Gastroesophageal sphincter (tissue), 4 donors: ENCODE data around the gene EHBP1L1. TPM values are rescaled to one million over a fixed set of nuclear protein-coding genes. Genes with fewer than 3 reads are reported as not detected.
A peak's percentile ranks its signal among the peaks of the same experiment; 100 is the strongest.

Source experiments
- ATAC-seq: fragments of 150-250 bp; one replicate; pipeline ENCODE4 v1.9.1; 2016; ENCODE audit warnings: mild to moderate bottlenecking, moderate library complexity
- H3K27ac ChIP-seq, 4 donors: fragments of 200-600 bp; sonication (generic) in 3 of 4; 1 replicate in 3 of 4; 2 replicates in 1 of 4; pipeline ENCODE4 v1.5.1; 2016 to 2019
- H3K27me3 ChIP-seq: fragments of 200-600 bp; sonication (generic); one replicate; pipeline ENCODE4 v1.5.1; 2019
- H3K36me3 ChIP-seq, 2 donors: fragments of 200-600 bp; sonication (generic); one replicate each; pipeline ENCODE4 v1.5.1; 2019; ENCODE audit warnings: control low read depth in 1 of 2
- H3K4me1 ChIP-seq, 3 donors: fragments of 200-600 bp; sonication (generic); 1 replicate in 2 of 3; 2 replicates in 1 of 3; pipeline ENCODE4 v1.5.1; 2016 to 2019; ENCODE audit warnings: control low read depth in 2 of 3
- H3K4me3 ChIP-seq, 2 donors: fragments of 200-600 bp; sonication (generic); one replicate each; pipeline ENCODE4 v1.5.1; 2019; ENCODE audit warnings: mild to moderate bottlenecking in 1 of 2, moderate library complexity in 1 of 2
- H3K9me3 ChIP-seq, 3 donors: fragments of 200-600 bp; sonication (generic); one replicate each; pipeline ENCODE4 v1.5.1; 2017 to 2019; ENCODE audit warnings: control low read depth in 2 of 3
- CTCF ChIP-seq, 4 experiments: fragments of 200-600 bp in 2 of 4; fragments of 450-650 bp in 2 of 4; sonication (generic) in 1 of 4; IDR thresholded peaks; one replicate each; pipeline ENCODE4 v1.5.1; 2017 to 2019; ENCODE audit warnings: antibody characterized with exemption in 4 of 4, mild to moderate bottlenecking in 2 of 4, moderate library complexity in 2 of 4
- EP300 ChIP-seq: sonication (generic); formaldehyde crosslinking; IDR thresholded peaks from one replicate; pipeline ENCODE4 v1.6.1; 2017; ENCODE audit warnings: antibody characterized with exemption, mild to moderate bottlenecking
- POLR2A ChIP-seq, 2 donors: fragments of 450-650 bp; IDR thresholded peaks; one replicate each; pipeline ENCODE4 v1.6.1; 2017; ENCODE audit warnings: antibody characterized with exemption in 2 of 2, mild to moderate bottlenecking in 2 of 2, moderate library complexity in 1 of 2
- POLR2AphosphoS5 ChIP-seq: sonication (generic); formaldehyde crosslinking; IDR thresholded peaks from one replicate; pipeline ENCODE4 v1.6.1; 2017; ENCODE audit warnings: antibody characterized with exemption
- WGBS, 2 donors: methylation state at CpG; one replicate each; pipeline ENCODE4 v1.1.5; 2018; ENCODE audit warnings: low coverage in 1 of 2; 5-methylcytosine and 5-hydroxymethylcytosine counted together
- total RNA-seq, 4 donors: library from RNA; depleted of rRNA; stranded (reverse); fragments of >200 nt; gene quantifications; one replicate each; pipeline ENCODE4 v1.1.0, GENCODE V29; 2016

The EHBP1L1 gene
- total RNA-seq, 4 donors from 2014 or later = 172 to 329 (median 202) TPM

GRCh38 chr11:65565624-65566453 lies 10.0 kb upstream of the EHBP1L1 start:
- ATAC-seq = no peak
- H3K27ac ChIP-seq = peak overlapping the region in 3 of 4 donors; percentile 32 to 98 (median 64)
- no peaks in the 10 kb centered on the region for H3K36me3 ChIP-seq
- no peaks in the 10 kb centered on the region for H3K27me3 ChIP-seq
- no peak overlapping the region for H3K4me3 ChIP-seq
- no peaks in the 10 kb centered on the region for H3K9me3 ChIP-seq
- TF ChIP-seq POLR2A (IDR thresholded peaks at IDR 0.05) (no peak), POLR2AphosphoS5 (no peak), CTCF (IDR thresholded peaks at IDR 0.05) (no peak), EP300 (no peak)
- WGBS, 2 donors = 66 to 76% methylated on average over 5 of the region's 7 CpGs
- peaks cover 0 to 53% (median 17%) of the 10 kb centered on the region in 3 donors for H3K4me1 ChIP-seq

GRCh38 chr11:65569164-65569972 lies 6.5 kb upstream of the EHBP1L1 start:
- ATAC-seq = peak; percentile 6

GRCh38 chr11:65569973-65570918 lies 5.6 kb upstream of the EHBP1L1 start, which contains the start of gene ZNRD2:
ZNRD2 (plus strand) TSS chr11:65570477; CDS start chr11:65570492, 15 bp downstream.
- Histone ChIP-seq H3K36me3 (no peaks in the 10 kb centered on the region), H3K9me3 (no peaks in the 10 kb centered on the region), H3K27me3 (no peaks in the 10 kb centered on the region), H3K27ac (peak within 1 kb of the TSS; percentile 62 to 99 (median 98)), H3K4me1 (peaks cover 8 to 89% (median 43%) of the 10 kb centered on the region in 3 donors), H3K4me3 (peak within 1 kb of the TSS; percentile 61 to 96)
- ATAC-seq = peak; percentile 88
- TF ChIP-seq CTCF (IDR thresholded peaks at IDR 0.05) (peak in 3 of 4 experiments; percentile 47 to 59 (median 58)), POLR2A (IDR thresholded peaks at IDR 0.05) (peak; percentile 63 to 66), POLR2AphosphoS5 (peak; percentile 86), EP300 (no peak)
- 0% methylated on average over 5 of the region's 89 CpGs; no CpG with 5 or more reads in 1 of the 2 donors for WGBS, 2 donors

More at GRCh38 chr11:65569164-65569972, 6.5 kb upstream of the EHBP1L1 start:
- Histone ChIP-seq H3K36me3 (no peaks in the 10 kb centered on the region), H3K27ac (peak overlapping the region; percentile 62 to 99 (median 98)), H3K27me3 (no peaks in the 10 kb centered on the region), H3K4me1 (peaks cover 8 to 80% (median 37%) of the 10 kb centered on the region in 3 donors), H3K4me3 (peak overlapping the region; percentile 61 to 96), H3K9me3 (no peaks in the 10 kb centered on the region)
- TF ChIP-seq POLR2A (IDR thresholded peaks at IDR 0.05) = no peak
- TF ChIP-seq EP300 = no peak
- TF ChIP-seq POLR2AphosphoS5 = no peak
- no peak for TF ChIP-seq CTCF (IDR thresholded peaks at IDR 0.05)
- 7 to 24% methylated on average over 10 to 20 of the region's 28 CpGs for WGBS, 2 donors

GRCh38 chr11:65571420-65571819 lies 4.4 kb upstream of the EHBP1L1 start:
- no peaks in the 10 kb centered on the region for H3K36me3 ChIP-seq
- H3K27me3 ChIP-seq = no peaks in the 10 kb centered on the region
- ATAC-seq = no peak
- H3K9me3 ChIP-seq = no peaks in the 10 kb centered on the region
- peak overlapping the region in 1 of 2 donors; percentile 96 for H3K4me3 ChIP-seq
- H3K4me1 ChIP-seq = peaks cover 8 to 88% (median 43%) of the 10 kb centered on the region in 3 donors
- H3K27ac ChIP-seq = peak overlapping the region in 3 of 4 donors; percentile 98 to 99 (median 98)
- TF ChIP-seq CTCF (IDR thresholded peaks at IDR 0.05) (no peak), POLR2A (IDR thresholded peaks at IDR 0.05) (no peak), POLR2AphosphoS5 (no peak), EP300 (no peak)
- WGBS, 2 donors = 40% methylated on average over 1 of the region's 9 CpGs; no CpG with 5 or more reads in 1 of the 2 donors
